ENCODE results near the gene TMEM147.
"Not testable (repeated sequence)": the region's sequence is repeated elsewhere in the genome, so short reads cannot be mapped to it uniquely, and the experiment has no call there.

TMEM147 gene

GRCh38 chr19:35587321-35587720 is 41.9 kb downstream of the TMEM147 start:
- Histone ChIP-seq H3K27me3 (replicated peaks; ENCODE audit: control insufficient read depth, insufficient read depth, low read length) (no peaks in the 10 kb centered on the region), H3K4me3 (replicated peaks; ENCODE audit: low read depth, low read length) (no peak overlapping the region), H3K36me3 (ENCODE audit: control insufficient read depth, insufficient read depth, low read length) (no peaks in the 10 kb centered on the region)
- TF ChIP-seq CTCF (IDR thresholded peaks at IDR 0.05; ENCODE audit: insufficient read depth, low read length, poor library complexity, severe bottlenecking) = no peak
- no peak for DNase-seq (ENCODE audit: extremely low read depth, insufficient read length)

DNA sequence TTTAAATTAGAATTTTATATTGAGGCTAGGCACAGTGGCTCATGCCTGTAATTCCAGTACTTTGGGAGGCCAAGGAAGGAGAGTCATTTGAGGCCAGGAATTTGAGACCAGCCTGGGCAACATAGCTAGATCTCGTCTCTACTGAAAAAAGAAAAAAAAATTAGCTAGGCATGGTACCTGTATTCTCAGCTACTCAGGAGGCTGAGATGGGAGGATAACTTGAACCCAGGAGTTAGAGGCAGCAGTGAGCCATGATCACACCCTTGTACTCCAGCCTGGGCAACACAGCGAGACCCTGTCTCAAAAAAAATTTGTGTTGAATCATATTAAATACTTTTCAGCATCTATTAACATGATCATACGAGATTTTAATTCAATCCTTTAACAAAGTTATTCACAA is 45.4 kb downstream of the TMEM147 start:
- TF ChIP-seq CTCF (IDR thresholded peaks at IDR 0.05; ENCODE audit: insufficient read depth, low read length, poor library complexity, severe bottlenecking) = no peak
- H3K4me3 ChIP-seq (replicated peaks; ENCODE audit: low read depth, low read length) = no peak overlapping the region
- H3K36me3 ChIP-seq (ENCODE audit: control insufficient read depth, insufficient read depth, low read length) = no peaks in the 10 kb centered on the region
- no peaks in the 10 kb centered on the region for H3K27me3 ChIP-seq (replicated peaks; ENCODE audit: control insufficient read depth, insufficient read depth, low read length)
- no peak for DNase-seq (ENCODE audit: extremely low read depth, insufficient read length)

GRCh38 chr19:35592226-35592625 is 46.8 kb downstream of the TMEM147 start:
- no peak for DNase-seq (ENCODE audit: extremely low read depth, insufficient read length)

DNA sequence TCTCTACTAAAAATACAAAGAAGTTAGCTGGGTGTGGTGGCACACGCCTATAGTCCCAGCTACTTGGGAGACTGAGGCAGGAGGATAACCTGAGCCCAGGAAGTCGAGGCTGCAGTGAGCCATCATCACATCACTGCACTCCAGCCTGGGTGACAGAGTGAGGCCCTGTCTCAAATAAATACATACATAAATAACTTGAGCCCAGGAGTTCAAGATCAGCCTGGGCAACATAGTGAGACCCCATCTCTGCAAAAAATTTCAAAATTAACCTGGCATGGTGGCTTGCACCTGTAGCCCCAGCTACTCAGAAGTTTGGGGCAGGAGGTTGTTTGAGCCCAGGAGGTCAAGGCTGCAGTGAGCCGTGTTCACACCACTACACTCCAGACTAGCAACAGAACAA is 49.6 kb downstream of the TMEM147 start:
- DNase-seq (ENCODE audit: extremely low read depth, insufficient read length); H3K4me3 ChIP-seq (replicated peaks; ENCODE audit: low read depth, low read length); H3K36me3 ChIP-seq (ENCODE audit: control insufficient read depth, insufficient read depth, low read length); H3K27me3 ChIP-seq (replicated peaks; ENCODE audit: control insufficient read depth, insufficient read depth, low read length): not testable (repeated sequence)

More at GRCh38 chr19:35592226-35592625, 46.8 kb downstream of the TMEM147 start:
- peak; percentile 65 for TF ChIP-seq CTCF (IDR thresholded peaks at IDR 0.05; ENCODE audit: insufficient read depth, low read length, poor library complexity, severe bottlenecking)
- H3K36me3 ChIP-seq (ENCODE audit: control insufficient read depth, insufficient read depth, low read length) = no peaks in the 10 kb centered on the region
- no peaks in the 10 kb centered on the region for H3K27me3 ChIP-seq (replicated peaks; ENCODE audit: control insufficient read depth, insufficient read depth, low read length)
- H3K4me3 ChIP-seq (replicated peaks; ENCODE audit: low read depth, low read length) = no peak overlapping the region

DNA sequence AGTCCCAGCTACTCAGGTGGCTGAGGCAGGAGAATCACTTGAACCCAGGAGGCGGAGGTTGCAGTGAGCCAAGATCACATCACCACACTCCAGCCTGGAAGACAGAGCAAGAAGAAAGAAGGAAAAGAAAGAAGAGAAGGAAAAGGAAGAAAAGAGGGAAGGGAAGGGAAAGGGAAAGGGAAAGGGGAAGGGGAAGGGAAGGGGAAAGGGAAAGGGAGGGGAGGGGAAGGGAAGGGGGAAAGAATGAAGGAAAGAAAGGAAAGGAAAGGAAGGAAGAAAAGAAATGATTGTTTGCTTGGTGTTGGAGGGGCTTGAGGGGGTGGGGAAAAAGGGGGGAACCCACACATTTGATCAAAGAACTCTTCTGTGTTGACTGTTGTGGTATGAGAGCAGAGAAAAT is 50.5 kb downstream of the TMEM147 start:
- Histone ChIP-seq H3K36me3 (ENCODE audit: control insufficient read depth, insufficient read depth, low read length) (no peaks in the 10 kb centered on the region), H3K27me3 (replicated peaks; ENCODE audit: control insufficient read depth, insufficient read depth, low read length) (no peaks in the 10 kb centered on the region), H3K4me3 (replicated peaks; ENCODE audit: low read depth, low read length) (no peak overlapping the region)
- DNase-seq (ENCODE audit: extremely low read depth, insufficient read length) = no peak
- no peak for TF ChIP-seq CTCF (IDR thresholded peaks at IDR 0.05; ENCODE audit: insufficient read depth, low read length, poor library complexity, severe bottlenecking)

- Histone ChIP-seq H3K36me3 (ENCODE audit: control insufficient read depth, insufficient read depth, low read length) (no peaks in the 10 kb centered on the region), H3K27me3 (replicated peaks; ENCODE audit: control insufficient read depth, insufficient read depth, low read length) (no peaks in the 10 kb centered on the region), H3K4me3 (replicated peaks; ENCODE audit: low read depth, low read length) (no peak overlapping the region; the same call in 1 of the 2 replicates)
- peak; percentile 59 for DNase-seq (ENCODE audit: extremely low read depth, insufficient read length)
- TF ChIP-seq CTCF (IDR thresholded peaks at IDR 0.05; ENCODE audit: insufficient read depth, low read length, poor library complexity, severe bottlenecking) = no peak
Measured at GRCh38 chr19:35596366-35596999, 51.1 kb downstream of the TMEM147 start.
